Measurements from ENCODE around the gene ZNF653. TPM values are rescaled to one million over a fixed set of nuclear protein-coding genes. Genes with fewer than 3 reads are reported as not detected.

ZNF653 gene
- total and polyA plus RNA-seq, 9 of the 15 experiments (the other 6 are each of a cell fraction or from before 2014, with no cell fraction given) = 1.6 to 8.0 (median 4.2) TPM; not detected in 2

GRCh38 chr19:11530432-11530831 lies 24.8 kb upstream of the ZNF653 start:
- peak; percentile 52 for ATAC-seq
- CTCF ChIA-PET (ENCODE audit: low intra/inter-chr PET ratio) = no interaction called here
- TF ChIP-seq MYC (IDR thresholded peaks at IDR 0.05; ENCODE audit: low read depth, low read length) (peak; percentile 70), MYC (CRISPR knock-in tag; IDR thresholded peaks at IDR 0.05; ENCODE audit: borderline replicate concordance, low read depth) (no peak), KDM1A (IDR thresholded peaks at IDR 0.05) (peak in 1 of 2 experiments; percentile 56; a peak in 2 of 4 replicates), CTCF (IDR thresholded peaks at IDR 0.05 in 2 of 3, conservative IDR thresholded peaks at IDR 0.05 in 1 of 3; ENCODE audit: insufficient read depth in 2 of 3, low read depth in 1 of 3, low read length in 3 of 3) (peak in 2 of 3 experiments; percentile 45 to 49; a peak in 5 of 6 replicates), ZFX (CRISPR knock-in tag; IDR thresholded peaks at IDR 0.05) (no peak), FOS (IDR thresholded peaks at IDR 0.05; ENCODE audit: extremely low read depth, insufficient read length) (peak; percentile 49), RCOR1 (IDR thresholded peaks at IDR 0.05; ENCODE audit: borderline replicate concordance in 1 of 2, low read depth in 2 of 2, low read length in 2 of 2) (peak in 1 of 2 experiments; percentile 84; a peak in 2 of 4 replicates), SMARCA5 (IDR thresholded peaks at IDR 0.05) (no peak), KLF6 (CRISPR knock-in tag; IDR thresholded peaks at IDR 0.05; ENCODE audit: borderline replicate concordance) (no peak), HMBOX1 (IDR thresholded peaks at IDR 0.05) (no peak), U2AF2 (optimal IDR thresholded peaks at IDR 0.05; ENCODE audit: low read depth, low read length) (no peak), ELF4 (CRISPR knock-in tag; IDR thresholded peaks at IDR 0.05) (no peak), MNT (conservative IDR thresholded peaks at IDR 0.05) (peak; percentile 80 to 87), NFE2 (IDR thresholded peaks at IDR 0.05; ENCODE audit: low read depth) (no peak), ZBTB2 (IDR thresholded peaks at IDR 0.05) (peak; percentile 76; the same call in 1 of the 2 replicates), FOXJ3 (CRISPR knock-in tag; IDR thresholded peaks at IDR 0.05) (no peak), CHCHD3 (CRISPR knock-in tag; IDR thresholded peaks at IDR 0.05) (no peak)

More at GRCh38 chr19:11530432-11530831, 24.8 kb upstream of the ZNF653 start:
- no peak overlapping the region for H3K27ac ChIP-seq (ENCODE audit: extremely low read depth, low read depth, low read length)
- WGBS (ENCODE audit: insufficient coverage, low coverage, missing lambda C conversion rate) = 50% methylated on average over 9 of the region's 9 CpGs
- H4K20me1 ChIP-seq (replicated peaks; ENCODE audit: control insufficient read depth, insufficient read depth, low read length) = no peaks in the 10 kb centered on the region
- POLR2A ChIA-PET = interaction anchor here (0.6 kb wide), 1 partner anchor 33 kb away, joined by 4 read pairs; no protein-coding TSS in a partner anchor
- no peaks in the 10 kb centered on the region for H3K9me1 ChIP-seq (ENCODE audit: control insufficient read depth, insufficient read depth, low read length)
- no peak overlapping the region for H3K9ac ChIP-seq (ENCODE audit: insufficient read depth in 1 of 2, low read depth in 2 of 2, low read length in 2 of 2)
- 0 out of 2 replicates have a peak overlapping the region, but pooled peaks have one; percentile 1 for H2AFZ ChIP-seq (ENCODE audit: low read depth, low read length)
- H3K4me2 ChIP-seq (ENCODE audit: insufficient read depth, low read length) = no peak overlapping the region
- in situ Hi-C loops (cut with MboI) (no loop called here), intact Hi-C loops (cut with micrococcal nuclease) (no loop called here)
- H3K27me3 ChIP-seq (ENCODE audit: control insufficient read depth in 2 of 2, insufficient read depth in 2 of 2, low read length in 2 of 2) = no peaks in the 10 kb centered on the region
- peaks cover 8 to 20% of the 10 kb centered on the region in 2 experiments; a peak in 4 of 5 replicates for H3K4me1 ChIP-seq (replicated peaks in 1 of 2; ENCODE audit: control insufficient read depth in 2 of 2, insufficient read depth in 2 of 2, low read length in 2 of 2)
- DNase-seq (ENCODE audit: extremely low read depth in 1 of 4, low spot score in 3 of 4) (peak; percentile 80 to 87 (median 82)), FAIRE-seq (peak; percentile 61)
- BruUV-seq (replicated peaks) = no TSS peak
- H3K79me2 ChIP-seq (ENCODE audit: control insufficient read depth, insufficient read depth, low read length) = peaks cover 23% of the 10 kb centered on the region
- peaks cover 6% of the 10 kb centered on the region; the same call in 2 of the 3 replicates for H3K36me3 ChIP-seq (ENCODE audit: control insufficient read depth, insufficient read depth, low read length)
- no peak overlapping the region for H3K4me3 ChIP-seq
- no peaks in the 10 kb centered on the region for H3K9me3 ChIP-seq (replicated peaks; ENCODE audit: control insufficient read depth, insufficient read depth, low read depth, low read length)

Measured in K562 (cell line).